ENCODE data around the gene SSBP2.

GRCh38 chr5:81488862-81489261 lies 262.0 kb downstream of the SSBP2 start:
- TF ChIP-seq CTCF (IDR thresholded peaks at IDR 0.05 in 2 of 3, conservative IDR thresholded peaks at IDR 0.05 in 1 of 3; ENCODE audit: borderline replicate concordance in 1 of 3, insufficient read depth in 1 of 3, low read depth in 2 of 3, low read length in 2 of 3) = no peak
- TF ChIP-seq EZH2 (IDR thresholded peaks at IDR 0.05) = no peak
- TF ChIP-seq POLR2AphosphoS5 (IDR thresholded peaks at IDR 0.05; ENCODE audit: low read depth, low read length) = no peak
- TF ChIP-seq MAX (IDR thresholded peaks at IDR 0.05) = no peak

Measured in HCT116 (cell line).